Measurements from ENCODE around the gene STAMBP.

STAMBP gene

GRCh38 chr2:73908689-73909652, 80.2 kb downstream of the STAMBP start:
- DNase-seq: no peak

- DNase-seq: no peak
Observed at GRCh38 chr2:73910873-73911547, 82.2 kb downstream of the STAMBP start.

- DNase-seq: no peak
Observed at GRCh38 chr2:73911548-73912208, 82.9 kb downstream of the STAMBP start.

- DNase-seq: no peak
Observed at GRCh38 chr2:73913414-73914054, 84.8 kb downstream of the STAMBP start.

- DNase-seq: no peak
Observed at GRCh38 chr2:73914667-73915066, 85.9 kb downstream of the STAMBP start.

- DNase-seq: no peak
Observed at GRCh38 chr2:73915437-73915993, 86.8 kb downstream of the STAMBP start.

GRCh38 chr2:73916666-73917065, 87.9 kb downstream of the STAMBP start:
- DNase-seq: no peak

GRCh38 chr2:73917296-73917695, 88.5 kb downstream of the STAMBP start:
- DNase-seq: no peak

- DNase-seq: no peak
Observed at GRCh38 chr2:73917696-73918207, 89.0 kb downstream of the STAMBP start.

- DNase-seq: no peak
Observed at GRCh38 chr2:73918856-73919255, 90.1 kb downstream of the STAMBP start.

- DNase-seq: no peak
Observed at GRCh38 chr2:73919596-73920228, 91.0 kb downstream of the STAMBP start.

GRCh38 chr2:73920577-73921545, 92.1 kb downstream of the STAMBP start:
- peak; percentile 82 for DNase-seq

- no peak for DNase-seq
Observed at GRCh38 chr2:73921581-73921980, 92.8 kb downstream of the STAMBP start.

- DNase-seq: no peak
Observed at GRCh38 chr2:73922681-73923080, 93.9 kb downstream of the STAMBP start.
